IgD-negative memory B cell (primary cell): ENCODE data around the gene CAMK1G. TPM values are rescaled to one million over a fixed set of nuclear protein-coding genes. Genes with fewer than 3 reads are reported as not detected.

Experiments
- H3K27ac Mint-ChIP-seq, 3 donors: one replicate each; pipeline ENCODE4 v1.8.0; 2020 to 2022; ENCODE audit warnings: mild to moderate bottlenecking in 3 of 3, mixed read lengths in 3 of 3, moderate library complexity in 1 of 3
- H3K27me3 Mint-ChIP-seq: one replicate; pipeline ENCODE4 v1.8.0; 2021; ENCODE audit warnings: mixed read lengths
- H3K36me3 Mint-ChIP-seq: one replicate; pipeline ENCODE4 v1.8.0; 2020; ENCODE audit warnings: mild to moderate bottlenecking, mixed read lengths
- H3K4me1 Mint-ChIP-seq, 3 donors: one replicate each; pipeline ENCODE4 v1.8.0; 2020 to 2022; ENCODE audit warnings: mixed read lengths in 3 of 3, mild to moderate bottlenecking in 1 of 3
- H3K4me3 Mint-ChIP-seq, 4 donors: one replicate each; pipeline ENCODE4 v1.8.0; 2020 to 2022; ENCODE audit warnings: mild to moderate bottlenecking in 4 of 4, mixed read lengths in 4 of 4, moderate library complexity in 3 of 4
- H3K9me3 Mint-ChIP-seq, 3 donors: one replicate each; pipeline ENCODE4 v1.8.0; 2020 to 2021; ENCODE audit warnings: mixed read lengths in 3 of 3, mild to moderate bottlenecking in 1 of 3
- polyA plus RNA-seq: library from polyadenylated mRNA; unstranded; fragments of 300-500 nt; fragmentation: Illumina TruSeq; gene quantifications from one replicate; pipeline ENCODE4 v1.2.3, GENCODE V29; 2021

CAMK1G gene
- polyA plus RNA-seq, 1 donor from 2014 or later: not detected

GRCh38 chr1:209554761-209555611 is 28.5 kb upstream of the CAMK1G start:
- Mint-ChIP-seq H3K9me3 (no peaks in the 10 kb centered on the region), H3K27ac (no peak overlapping the region), H3K36me3 (no peaks in the 10 kb centered on the region), H3K27me3 (peaks cover 2% of the 10 kb centered on the region), H3K4me3 (no peak overlapping the region), H3K4me1 (no peaks in the 10 kb centered on the region)

- Mint-ChIP-seq H3K9me3 (no peaks in the 10 kb centered on the region), H3K27me3 (peaks cover 2% of the 10 kb centered on the region), H3K27ac (no peak overlapping the region), H3K4me1 (no peaks in the 10 kb centered on the region), H3K36me3 (no peaks in the 10 kb centered on the region), H3K4me3 (no peak overlapping the region)
Measured at GRCh38 chr1:209556162-209556690, 27.3 kb upstream of the CAMK1G start.

- Mint-ChIP-seq H3K36me3 (no peaks in the 10 kb centered on the region), H3K27ac (no peak overlapping the region), H3K27me3 (peaks cover 3% of the 10 kb centered on the region)
Measured at GRCh38 chr1:209557221-209557620, 26.3 kb upstream of the CAMK1G start.

GRCh38 chr1:209560529-209560928 is 23.0 kb upstream of the CAMK1G start:
- Mint-ChIP-seq H3K36me3 (no peaks in the 10 kb centered on the region), H3K4me1 (no peaks in the 10 kb centered on the region), H3K27me3 (peaks cover 13% of the 10 kb centered on the region), H3K9me3 (no peaks in the 10 kb centered on the region), H3K4me3 (no peak overlapping the region), H3K27ac (no peak overlapping the region)

More at GRCh38 chr1:209557221-209557620, 26.3 kb upstream of the CAMK1G start:
- Mint-ChIP-seq H3K4me3 (no peak overlapping the region), H3K4me1 (no peaks in the 10 kb centered on the region), H3K9me3 (no peaks in the 10 kb centered on the region)

- Mint-ChIP-seq H3K9me3 (no peaks in the 10 kb centered on the region), H3K27ac (peak overlapping the region in 1 of 3 donors; percentile 28), H3K27me3 (peaks cover 17% of the 10 kb centered on the region), H3K36me3 (no peaks in the 10 kb centered on the region), H3K4me1 (peaks cover 0 to under 1% (median 0%) of the 10 kb centered on the region in 3 donors), H3K4me3 (no peak overlapping the region)
Measured at GRCh38 chr1:209560952-209561351, 22.6 kb upstream of the CAMK1G start.

- H3K36me3 Mint-ChIP-seq: no peaks in the 10 kb centered on the region
- no peaks in the 10 kb centered on the region for H3K9me3 Mint-ChIP-seq
- peaks cover 0 to 2% (median 0%) of the 10 kb centered on the region in 3 donors for H3K4me1 Mint-ChIP-seq
- H3K27ac Mint-ChIP-seq: peak overlapping the region in 1 of 3 donors; percentile 28
- H3K27me3 Mint-ChIP-seq: peaks cover 22% of the 10 kb centered on the region
- H3K4me3 Mint-ChIP-seq: no peak overlapping the region
Measured at GRCh38 chr1:209561532-209561931, 22.0 kb upstream of the CAMK1G start.

GRCh38 chr1:209564849-209565248 is 18.7 kb upstream of the CAMK1G start:
- H3K27ac Mint-ChIP-seq: no peak overlapping the region
- no peaks in the 10 kb centered on the region for H3K9me3 Mint-ChIP-seq
- peaks cover 0 to 6% (median under 1%) of the 10 kb centered on the region in 3 donors for H3K4me1 Mint-ChIP-seq
- H3K4me3 Mint-ChIP-seq: no peak overlapping the region
- H3K27me3 Mint-ChIP-seq: peaks cover 32% of the 10 kb centered on the region
- H3K36me3 Mint-ChIP-seq: no peaks in the 10 kb centered on the region

- Mint-ChIP-seq H3K27ac (no peak overlapping the region), H3K36me3 (no peaks in the 10 kb centered on the region), H3K4me3 (no peak overlapping the region), H3K9me3 (no peaks in the 10 kb centered on the region), H3K4me1 (peaks cover 0 to 8% (median 4%) of the 10 kb centered on the region in 3 donors), H3K27me3 (peaks cover 38% of the 10 kb centered on the region)
Measured at GRCh38 chr1:209565759-209566678, 17.5 kb upstream of the CAMK1G start.

GRCh38 chr1:209567698-209568175 is 15.8 kb upstream of the CAMK1G start:
- H3K4me3 Mint-ChIP-seq: no peak overlapping the region
- H3K4me1 Mint-ChIP-seq: peaks cover 0 to 8% (median 4%) of the 10 kb centered on the region in 3 donors
- H3K27ac Mint-ChIP-seq: no peak overlapping the region
- H3K27me3 Mint-ChIP-seq: peaks cover 37% of the 10 kb centered on the region
- no peaks in the 10 kb centered on the region for H3K9me3 Mint-ChIP-seq
- H3K36me3 Mint-ChIP-seq: no peaks in the 10 kb centered on the region

GRCh38 chr1:209569455-209570207 is 13.9 kb upstream of the CAMK1G start:
- H3K9me3 Mint-ChIP-seq: no peaks in the 10 kb centered on the region
- H3K27ac Mint-ChIP-seq: no peak overlapping the region
- H3K4me1 Mint-ChIP-seq: peaks cover 0 to 8% (median 4%) of the 10 kb centered on the region in 3 donors
- peak overlapping the region in 1 of 4 donors; percentile 48 for H3K4me3 Mint-ChIP-seq
- no peaks in the 10 kb centered on the region for H3K36me3 Mint-ChIP-seq
- H3K27me3 Mint-ChIP-seq: peaks cover 39% of the 10 kb centered on the region

- peaks cover 0 to 8% (median 4%) of the 10 kb centered on the region in 3 donors for H3K4me1 Mint-ChIP-seq
- no peaks in the 10 kb centered on the region for H3K9me3 Mint-ChIP-seq
- peak overlapping the region in 1 of 3 donors; percentile 32 for H3K27ac Mint-ChIP-seq
- H3K4me3 Mint-ChIP-seq: no peak overlapping the region
- no peaks in the 10 kb centered on the region for H3K36me3 Mint-ChIP-seq
- peaks cover 31% of the 10 kb centered on the region for H3K27me3 Mint-ChIP-seq
Measured at GRCh38 chr1:209570743-209571142, 12.8 kb upstream of the CAMK1G start.

GRCh38 chr1:209576392-209577197 is 6.9 kb upstream of the CAMK1G start:
- no peaks in the 10 kb centered on the region for H3K4me1 Mint-ChIP-seq
- H3K36me3 Mint-ChIP-seq: no peaks in the 10 kb centered on the region
- H3K27ac Mint-ChIP-seq: no peak overlapping the region
- no peaks in the 10 kb centered on the region for H3K9me3 Mint-ChIP-seq
- H3K27me3 Mint-ChIP-seq: peaks cover 12% of the 10 kb centered on the region
- H3K4me3 Mint-ChIP-seq: no peak overlapping the region

GRCh38 chr1:209577346-209577745 is 6.2 kb upstream of the CAMK1G start:
- no peak overlapping the region for H3K4me3 Mint-ChIP-seq
- H3K27ac Mint-ChIP-seq: no peak overlapping the region
- no peaks in the 10 kb centered on the region for H3K36me3 Mint-ChIP-seq
- H3K27me3 Mint-ChIP-seq: peaks cover 12% of the 10 kb centered on the region
- H3K9me3 Mint-ChIP-seq: no peaks in the 10 kb centered on the region
- no peaks in the 10 kb centered on the region for H3K4me1 Mint-ChIP-seq

- Mint-ChIP-seq H3K27me3 (peaks cover 6% of the 10 kb centered on the region), H3K27ac (no peak overlapping the region), H3K36me3 (no peaks in the 10 kb centered on the region), H3K4me3 (no peak overlapping the region), H3K4me1 (no peaks in the 10 kb centered on the region), H3K9me3 (no peaks in the 10 kb centered on the region)
Measured at GRCh38 chr1:209580577-209580976, 2.9 kb upstream of the CAMK1G start.
